Liver (tissue), 9 donors: ENCODE results near the gene DLX5. TPM values are rescaled to one million over a fixed set of nuclear protein-coding genes. Genes with fewer than 3 reads are reported as not detected.

Experiments used
- DNase-seq: peaks from one replicate; pipeline ENCODE4 v3.0.0-alpha.2; 2017; ENCODE audit warnings: low spot score
- H3K27ac ChIP-seq, 2 donors: one replicate each; pipeline ENCODE4 v1.7.0; 2013; ENCODE audit warnings: inconsistent platforms in 2 of 2, low read length in 2 of 2, control low read depth in 1 of 2, low read depth in 1 of 2, mild to moderate bottlenecking in 1 of 2
- H3K27me3 ChIP-seq, 4 donors: one replicate each; pipeline versions ENCODE4 v1.6.1 to v1.7.0; 2013; ENCODE audit warnings: low read length in 3 of 4, inconsistent platforms in 1 of 4, mild to moderate bottlenecking in 1 of 4, moderate library complexity in 1 of 4; ENCODE audit not compliant: control insufficient read depth in 4 of 4, insufficient read depth in 4 of 4
- H3K36me3 ChIP-seq, 4 donors: one replicate each; pipeline versions ENCODE4 v1.6.1 to v1.7.0; 2013; ENCODE audit warnings: low read length in 3 of 4, mild to moderate bottlenecking in 3 of 4, low read depth in 1 of 4, moderate library complexity in 1 of 4; ENCODE audit not compliant: control insufficient read depth in 4 of 4, insufficient read depth in 3 of 4
- H3K4me1 ChIP-seq, 4 donors: one replicate each; pipeline versions ENCODE4 v1.6.1 to v1.7.0; 2013; ENCODE audit warnings: low read length in 3 of 4, mild to moderate bottlenecking in 3 of 4, moderate library complexity in 1 of 4; ENCODE audit not compliant: control insufficient read depth in 4 of 4, insufficient read depth in 4 of 4
- H3K4me3 ChIP-seq, 3 donors: one replicate each; pipeline versions ENCODE4 v1.6.1 to v1.7.0; 2013; ENCODE audit warnings: low read length in 3 of 3, control low read depth in 1 of 3, low read depth in 1 of 3, mild to moderate bottlenecking in 1 of 3
- H3K9ac ChIP-seq, 2 donors: one replicate each; pipeline ENCODE4 v1.7.0; 2013; ENCODE audit warnings: low read length in 2 of 2, mild to moderate bottlenecking in 2 of 2, moderate library complexity in 2 of 2, control low read depth in 1 of 2, low read depth in 1 of 2
- H3K9me3 ChIP-seq, 4 donors: one replicate each; pipeline versions ENCODE4 v1.6.1 to v1.7.0; 2013; ENCODE audit warnings: low read length in 3 of 4; ENCODE audit not compliant: control insufficient read depth in 4 of 4
- CTCF ChIP-seq: fragments of 150-350 bp; IDR thresholded peaks from 2 replicates; pipeline ENCODE4 v1.5.1; 2017; ENCODE audit warnings: improper control_type of control experiment, low read depth, low read length; ENCODE audit not compliant: missing input control
- EGR1 ChIP-seq, 2 donors: IDR thresholded peaks; 2 replicates each; pipeline ENCODE4 v1.6.1; 2016 to 2018; ENCODE audit warnings: antibody characterized with exemption in 2 of 2, low read depth in 2 of 2
- FOXA1 ChIP-seq: IDR thresholded peaks from 2 replicates; pipeline ENCODE4 v1.6.1; 2016; ENCODE audit warnings: antibody characterized with exemption
- FOXA2 ChIP-seq: IDR thresholded peaks from 2 replicates; pipeline ENCODE4 v1.6.1; 2016; ENCODE audit warnings: antibody characterized with exemption
- GABPA ChIP-seq, 2 donors: IDR thresholded peaks in 1 of 2; conservative IDR thresholded peaks in 1 of 2; 2 replicates each; pipeline ENCODE4 v1.6.1; 2016; ENCODE audit warnings: antibody characterized with exemption in 2 of 2, mild to moderate bottlenecking in 1 of 2, moderate library complexity in 1 of 2
- HNF4A ChIP-seq, 2 donors: conservative IDR thresholded peaks; 2 replicates each; pipeline ENCODE4 v1.6.1; 2016; ENCODE audit warnings: antibody characterized with exemption in 2 of 2, mild to moderate bottlenecking in 2 of 2
- HNF4G ChIP-seq: IDR thresholded peaks from 2 replicates; pipeline ENCODE4 v1.6.1; 2016; ENCODE audit warnings: antibody characterized with exemption
- JUND ChIP-seq, 2 donors: IDR thresholded peaks; 2 replicates each; pipeline ENCODE4 v1.6.1; 2016; ENCODE audit warnings: antibody characterized with exemption in 2 of 2
- NR2F2 ChIP-seq: IDR thresholded peaks from 2 replicates; pipeline ENCODE4 v1.6.1; 2016; ENCODE audit warnings: antibody characterized with exemption
- RAD21 ChIP-seq, 2 donors: IDR thresholded peaks; 2 replicates each; pipeline ENCODE4 v1.6.1; 2016; ENCODE audit warnings: antibody characterized with exemption in 2 of 2, mild to moderate bottlenecking in 2 of 2
- SP1 ChIP-seq: IDR thresholded peaks from 2 replicates; pipeline ENCODE4 v1.6.1; 2018; ENCODE audit warnings: antibody characterized with exemption, mild to moderate bottlenecking
- TAF1 ChIP-seq: conservative IDR thresholded peaks from 2 replicates; pipeline ENCODE4 v1.6.1; 2016; ENCODE audit warnings: antibody characterized with exemption, mild to moderate bottlenecking
- YY1 ChIP-seq: IDR thresholded peaks from 2 replicates; pipeline ENCODE4 v1.6.1; 2016; ENCODE audit warnings: antibody characterized with exemption, mild to moderate bottlenecking
- WGBS: extraction: QIAGEN DNeasy Blood & Tissue Kit; methylation state at CpG from one replicate; pipeline ENCODE4 v1.1.7; 2013; 5-methylcytosine and 5-hydroxymethylcytosine counted together
- polyA plus RNA-seq, 2 donors: library from polyadenylated mRNA; stranded (reverse) in 1 of 2; unstranded in 1 of 2; fragments of 200-250 nt in 1 of 2; fragments of >200 nt in 1 of 2; fragmentation: Nextera tagmentation in 1 of 2; extraction: Ambion mirVana in 1 of 2; gene quantifications; one replicate each; pipeline versions ENCODE4 v1.2.1 to v1.2.3, GENCODE V29; 2013 to 2015
- total RNA-seq, 2 donors: library from RNA; depleted of rRNA; stranded (reverse); fragments of >200 nt; gene quantifications; one replicate each; pipeline ENCODE4 v1.2.3, GENCODE V29; 2014
- TF ChIP-seq, protein P1 (sequence below): IDR thresholded peaks from 2 replicates; pipeline ENCODE4 v1.6.1; 2016; ENCODE audit warnings: antibody characterized with exemption, mild to moderate bottlenecking
- TF ChIP-seq, protein P2 (sequence below): IDR thresholded peaks from 2 replicates; pipeline ENCODE4 v1.6.1; 2016; ENCODE audit warnings: antibody characterized with exemption
- TF ChIP-seq, protein P3 (sequence below): IDR thresholded peaks from 2 replicates; pipeline ENCODE4 v1.6.1; 2016; ENCODE audit warnings: antibody characterized with exemption
- TF ChIP-seq, protein P4 (sequence below): IDR thresholded peaks from 2 replicates; pipeline ENCODE4 v1.6.1; 2016; ENCODE audit warnings: antibody characterized with exemption
- donor health status: healthy.
- donor health status: healthy.
- donor health status: healthy.
- donor health status: healthy.
- donor health status: healthy.

The DLX5 gene
- total and polyA plus RNA-seq, 4 donors, result not detected

DNA sequence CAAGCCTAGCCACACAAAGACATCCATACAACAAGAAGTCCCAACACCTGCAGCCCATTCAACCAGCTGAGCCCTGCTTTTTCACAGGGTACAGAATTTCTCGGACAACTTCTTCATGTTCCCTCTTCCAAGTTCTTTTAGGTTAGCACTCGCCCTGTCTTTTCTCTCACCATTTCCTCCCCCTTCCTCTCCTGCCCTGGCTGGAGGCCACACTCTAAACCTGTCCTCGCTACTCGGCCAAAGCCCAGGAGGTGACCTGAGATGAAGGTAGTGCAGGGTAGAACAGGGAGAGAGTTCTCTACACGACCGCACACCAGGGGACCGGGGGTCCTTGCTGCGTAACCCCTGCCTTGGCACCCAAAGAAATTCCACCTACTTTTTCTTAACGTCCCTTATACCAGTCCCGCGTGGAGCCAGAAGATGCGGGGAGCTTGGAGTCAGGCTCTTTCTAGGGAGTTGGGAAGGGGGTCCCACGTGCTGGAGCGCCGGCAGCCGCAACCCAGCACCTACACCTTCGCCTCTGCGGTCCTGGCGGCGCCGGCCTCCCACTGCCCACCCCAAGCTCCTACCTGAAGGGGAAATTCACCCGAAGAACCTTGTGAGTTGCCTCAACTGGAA, 35.3 kb downstream of the DLX5 start (continued):
- TF ChIP-seq, protein P1, sequence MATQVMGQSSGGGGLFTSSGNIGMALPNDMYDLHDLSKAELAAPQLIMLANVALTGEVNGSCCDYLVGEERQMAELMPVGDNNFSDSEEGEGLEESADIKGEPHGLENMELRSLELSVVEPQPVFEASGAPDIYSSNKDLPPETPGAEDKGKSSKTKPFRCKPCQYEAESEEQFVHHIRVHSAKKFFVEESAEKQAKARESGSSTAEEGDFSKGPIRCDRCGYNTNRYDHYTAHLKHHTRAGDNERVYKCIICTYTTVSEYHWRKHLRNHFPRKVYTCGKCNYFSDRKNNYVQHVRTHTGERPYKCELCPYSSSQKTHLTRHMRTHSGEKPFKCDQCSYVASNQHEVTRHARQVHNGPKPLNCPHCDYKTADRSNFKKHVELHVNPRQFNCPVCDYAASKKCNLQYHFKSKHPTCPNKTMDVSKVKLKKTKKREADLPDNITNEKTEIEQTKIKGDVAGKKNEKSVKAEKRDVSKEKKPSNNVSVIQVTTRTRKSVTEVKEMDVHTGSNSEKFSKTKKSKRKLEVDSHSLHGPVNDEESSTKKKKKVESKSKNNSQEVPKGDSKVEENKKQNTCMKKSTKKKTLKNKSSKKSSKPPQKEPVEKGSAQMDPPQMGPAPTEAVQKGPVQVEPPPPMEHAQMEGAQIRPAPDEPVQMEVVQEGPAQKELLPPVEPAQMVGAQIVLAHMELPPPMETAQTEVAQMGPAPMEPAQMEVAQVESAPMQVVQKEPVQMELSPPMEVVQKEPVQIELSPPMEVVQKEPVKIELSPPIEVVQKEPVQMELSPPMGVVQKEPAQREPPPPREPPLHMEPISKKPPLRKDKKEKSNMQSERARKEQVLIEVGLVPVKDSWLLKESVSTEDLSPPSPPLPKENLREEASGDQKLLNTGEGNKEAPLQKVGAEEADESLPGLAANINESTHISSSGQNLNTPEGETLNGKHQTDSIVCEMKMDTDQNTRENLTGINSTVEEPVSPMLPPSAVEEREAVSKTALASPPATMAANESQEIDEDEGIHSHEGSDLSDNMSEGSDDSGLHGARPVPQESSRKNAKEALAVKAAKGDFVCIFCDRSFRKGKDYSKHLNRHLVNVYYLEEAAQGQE, result no peak
- TF ChIP-seq RAD21 (IDR thresholded peaks at IDR 0.05), result no peak

- Histone ChIP-seq H3K4me1 (peaks cover 0 to 9% (median 3%) of the 10 kb centered on the region in 4 donors), H3K9me3 (peaks cover 0 to 3% (median 0%) of the 10 kb centered on the region in 4 donors), H3K36me3 (no peaks in the 10 kb centered on the region), H3K27me3 (peaks cover 6 to 23% (median 13%) of the 10 kb centered on the region in 4 donors), H3K4me3 (no peak overlapping the region), H3K9ac (no peak overlapping the region), H3K27ac (no peak overlapping the region)
- no peak for DNase-seq
- TF ChIP-seq RAD21 (IDR thresholded peaks at IDR 0.05), result no peak
- no peak for TF ChIP-seq YY1
- TF ChIP-seq GABPA (IDR thresholded peaks at IDR 0.05 in 1 of 2, conservative IDR thresholded peaks at IDR 0.05 in 1 of 2), result no peak
- no peak for TF ChIP-seq HNF4A (conservative IDR thresholded peaks at IDR 0.05)
- TF ChIP-seq FOXA2, result no peak
- TF ChIP-seq HNF4G, result no peak
- no peak for TF ChIP-seq FOXA1
- TF ChIP-seq, protein P2, sequence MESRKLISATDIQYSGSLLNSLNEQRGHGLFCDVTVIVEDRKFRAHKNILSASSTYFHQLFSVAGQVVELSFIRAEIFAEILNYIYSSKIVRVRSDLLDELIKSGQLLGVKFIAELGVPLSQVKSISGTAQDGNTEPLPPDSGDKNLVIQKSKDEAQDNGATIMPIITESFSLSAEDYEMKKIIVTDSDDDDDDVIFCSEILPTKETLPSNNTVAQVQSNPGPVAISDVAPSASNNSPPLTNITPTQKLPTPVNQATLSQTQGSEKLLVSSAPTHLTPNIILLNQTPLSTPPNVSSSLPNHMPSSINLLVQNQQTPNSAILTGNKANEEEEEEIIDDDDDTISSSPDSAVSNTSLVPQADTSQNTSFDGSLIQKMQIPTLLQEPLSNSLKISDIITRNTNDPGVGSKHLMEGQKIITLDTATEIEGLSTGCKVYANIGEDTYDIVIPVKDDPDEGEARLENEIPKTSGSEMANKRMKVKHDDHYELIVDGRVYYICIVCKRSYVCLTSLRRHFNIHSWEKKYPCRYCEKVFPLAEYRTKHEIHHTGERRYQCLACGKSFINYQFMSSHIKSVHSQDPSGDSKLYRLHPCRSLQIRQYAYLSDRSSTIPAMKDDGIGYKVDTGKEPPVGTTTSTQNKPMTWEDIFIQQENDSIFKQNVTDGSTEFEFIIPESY, result no peak
- TF ChIP-seq, protein P1, result no peak
- TF ChIP-seq TAF1, result no peak
These were observed 36.9 kb downstream of the DLX5 start for GRCh38 chr7:96987719-96988118.

- Histone ChIP-seq H3K9ac (no peak overlapping the region), H3K27ac (no peak overlapping the region), H3K4me3 (no peak overlapping the region), H3K27me3 (peaks cover 2 to 15% (median 9%) of the 10 kb centered on the region in 4 donors), H3K4me1 (peaks cover 0 to under 1% (median 0%) of the 10 kb centered on the region in 4 donors), H3K9me3 (no peaks in the 10 kb centered on the region), H3K36me3 (no peaks in the 10 kb centered on the region)
- no peak for TF ChIP-seq EGR1 (IDR thresholded peaks at IDR 0.05; ENCODE audit: low read depth in 2 of 2)
- TF ChIP-seq NR2F2, result no peak
- TF ChIP-seq TAF1, result no peak
- no peak for TF ChIP-seq HNF4G
- no peak for TF ChIP-seq HNF4A (conservative IDR thresholded peaks at IDR 0.05)
- TF ChIP-seq SP1, result no peak
- no peak for TF ChIP-seq FOXA2
- no peak for TF ChIP-seq CTCF
- TF ChIP-seq GABPA (IDR thresholded peaks at IDR 0.05 in 1 of 2, conservative IDR thresholded peaks at IDR 0.05 in 1 of 2), result no peak
- TF ChIP-seq FOXA1, result no peak
- TF ChIP-seq, protein P3, sequence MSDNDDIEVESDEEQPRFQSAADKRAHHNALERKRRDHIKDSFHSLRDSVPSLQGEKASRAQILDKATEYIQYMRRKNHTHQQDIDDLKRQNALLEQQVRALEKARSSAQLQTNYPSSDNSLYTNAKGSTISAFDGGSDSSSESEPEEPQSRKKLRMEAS, result no peak
- TF ChIP-seq JUND (IDR thresholded peaks at IDR 0.05), result no peak
- TF ChIP-seq RAD21 (IDR thresholded peaks at IDR 0.05), result no peak
- TF ChIP-seq, protein P4, sequence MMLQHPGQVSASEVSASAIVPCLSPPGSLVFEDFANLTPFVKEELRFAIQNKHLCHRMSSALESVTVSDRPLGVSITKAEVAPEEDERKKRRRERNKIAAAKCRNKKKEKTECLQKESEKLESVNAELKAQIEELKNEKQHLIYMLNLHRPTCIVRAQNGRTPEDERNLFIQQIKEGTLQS, result no peak
- no peak for DNase-seq
- WGBS, result 70% methylated on average over 1 of the region's 1 CpG
These were observed 37.7 kb downstream of the DLX5 start for GRCh38 chr7:96986901-96987300.
